Stimulated activated CD8-positive, alpha-beta memory T cell treated with anti-CD3 and anti-CD28 coated beads, Interleukin-12 subunit alpha, Interleukin-12 subunit beta, amount 100 ng/mL, for 24 hours (primary cell): ENCODE data around the gene ARHGAP32.
"Not testable (repeated sequence)": the region's sequence is repeated elsewhere in the genome, so short reads cannot be mapped to it uniquely, and the experiment has no call there.

Experiments
- DNase-seq: peaks from one replicate; pipeline ENCODE4 v3.0.0-alpha.2; 2020; ENCODE audit errors: extremely low read depth

Gene ARHGAP32

DNA sequence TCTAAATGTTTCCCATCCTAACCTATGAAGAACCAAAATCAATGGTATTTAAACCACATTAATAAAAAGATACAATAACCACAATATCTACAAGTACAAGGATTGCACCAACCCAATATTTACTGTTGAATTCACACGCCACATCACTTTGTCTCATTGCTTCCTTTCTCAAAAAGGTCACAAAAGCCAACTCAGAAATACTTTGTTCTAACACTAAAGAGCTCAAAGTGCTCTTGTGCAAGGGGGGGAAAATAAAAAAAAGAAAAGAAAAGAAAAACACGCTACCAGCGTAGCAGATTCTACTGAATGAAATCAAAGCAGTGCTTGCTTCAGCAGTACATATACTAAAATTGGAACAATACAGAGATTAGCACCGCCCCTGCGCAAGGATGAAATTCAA lies 10.5 kb upstream of the ARHGAP32 start:
- DNase-seq, result no peak

DNA sequence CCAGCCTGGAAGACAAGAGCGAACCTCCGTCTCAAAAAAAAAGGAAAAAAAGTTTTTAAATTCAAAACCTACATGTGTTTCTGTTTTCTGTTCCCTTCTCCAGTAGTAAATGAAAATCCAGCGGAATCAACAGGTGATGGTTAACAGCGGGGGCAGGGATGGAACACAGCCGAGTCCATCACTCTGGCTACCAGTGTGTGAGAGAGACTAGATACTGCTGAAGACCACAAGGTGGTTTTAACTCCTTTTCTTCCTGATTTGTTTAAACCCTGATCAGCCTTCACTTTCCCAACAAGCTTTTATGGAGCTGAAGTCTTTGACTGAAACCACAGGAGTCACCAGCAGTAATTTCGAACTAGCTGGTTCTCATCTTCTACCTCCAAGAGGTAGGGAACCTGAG lies 3.6 kb upstream of the ARHGAP32 start:
- no peak for DNase-seq

DNA sequence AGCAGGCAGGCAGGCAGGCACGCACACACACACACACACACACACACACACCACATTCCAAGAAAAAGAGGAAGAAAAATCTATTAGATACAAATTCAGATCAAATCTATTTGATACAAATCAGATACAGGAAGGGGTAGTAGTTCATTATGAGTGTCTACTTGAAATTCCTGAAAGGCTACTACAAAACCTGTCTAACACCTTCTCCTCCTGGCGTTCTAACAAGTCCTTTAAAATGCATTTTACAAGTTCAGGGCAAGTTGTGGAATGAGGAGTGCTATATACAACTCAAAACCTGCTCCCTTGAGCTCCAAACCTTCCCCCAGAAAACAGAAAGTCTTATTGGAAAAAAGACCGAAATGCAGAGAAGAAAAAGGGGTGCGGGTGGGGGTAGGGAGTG lies 476 bp downstream of the ARHGAP32 start:
- DNase-seq, result no peak

DNA sequence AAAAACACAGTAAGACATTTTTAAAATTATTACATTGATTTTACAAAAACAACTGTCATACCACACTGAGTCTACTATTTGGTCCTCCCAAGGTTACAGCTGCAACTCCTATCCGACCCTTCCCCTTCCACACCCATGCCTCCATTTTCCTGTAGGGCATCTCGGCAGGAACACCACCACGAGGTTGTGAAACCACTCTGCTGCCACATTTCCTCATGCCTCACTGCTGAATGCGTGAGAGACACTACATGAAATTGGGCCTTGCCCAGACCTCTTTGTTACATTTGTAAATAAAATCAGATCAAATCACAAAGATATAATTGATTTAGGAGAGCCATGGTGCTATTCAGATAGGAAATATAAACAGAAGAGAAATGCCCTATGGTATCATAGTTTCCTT lies 2.0 kb downstream of the ARHGAP32 start:
- DNase-seq, result no peak

DNA sequence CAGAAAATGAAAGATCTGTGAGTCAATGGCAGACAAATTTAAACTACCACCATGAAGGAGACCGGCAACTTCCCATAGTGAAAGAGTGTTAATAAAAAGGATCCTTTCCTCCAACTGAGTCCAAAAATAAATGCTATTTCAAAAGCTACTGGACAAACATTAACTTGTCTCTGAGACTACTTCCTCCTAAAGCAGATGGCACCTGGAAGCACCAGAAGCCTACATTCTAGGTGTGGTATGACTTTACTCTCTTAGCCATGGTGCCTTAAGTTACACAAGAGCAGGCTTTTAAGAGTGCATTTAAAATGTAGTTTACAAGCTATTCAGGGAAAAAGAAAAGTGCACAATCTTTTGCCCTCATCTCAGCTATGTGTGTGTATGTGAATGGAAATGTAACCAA lies 2.5 kb downstream of the ARHGAP32 start:
- no peak for DNase-seq

DNA sequence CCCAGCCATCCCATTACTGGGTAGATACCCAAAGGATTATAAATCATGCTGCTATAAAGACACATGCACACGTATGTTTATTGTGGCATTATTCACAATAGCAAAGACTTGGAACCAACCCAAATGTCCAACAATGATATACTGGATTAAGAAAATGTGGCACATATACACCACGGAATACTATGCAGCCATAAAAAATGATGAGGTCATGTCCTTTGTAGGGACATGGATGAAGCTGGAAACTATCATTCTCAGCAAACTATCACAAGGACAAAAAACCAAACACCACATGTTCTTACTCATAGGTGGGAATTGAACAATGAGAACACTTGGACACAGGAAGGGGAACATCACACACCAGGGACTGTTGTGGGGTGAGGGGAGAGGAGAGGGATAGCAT lies 7.0 kb downstream of the ARHGAP32 start:
- not testable (repeated sequence) for DNase-seq

DNA sequence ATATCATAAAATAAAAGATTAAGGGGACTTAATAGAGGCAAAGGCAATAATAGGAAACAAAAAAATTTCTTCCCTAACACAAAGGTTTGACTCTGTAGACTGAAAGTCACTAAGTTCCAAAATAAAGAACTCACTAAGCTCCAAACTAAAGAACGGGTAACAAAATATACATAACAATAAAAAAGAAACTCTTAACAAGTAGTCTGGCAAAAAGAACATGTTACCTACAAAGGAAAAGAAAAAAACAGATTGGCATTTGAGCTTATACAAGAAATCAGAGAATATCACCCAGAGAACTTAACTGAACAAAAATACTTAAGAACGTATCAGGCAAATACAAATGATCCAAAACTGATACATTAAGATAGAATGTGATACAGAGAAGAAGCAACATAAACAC lies 7.5 kb downstream of the ARHGAP32 start:
- DNase-seq, result no peak

DNA sequence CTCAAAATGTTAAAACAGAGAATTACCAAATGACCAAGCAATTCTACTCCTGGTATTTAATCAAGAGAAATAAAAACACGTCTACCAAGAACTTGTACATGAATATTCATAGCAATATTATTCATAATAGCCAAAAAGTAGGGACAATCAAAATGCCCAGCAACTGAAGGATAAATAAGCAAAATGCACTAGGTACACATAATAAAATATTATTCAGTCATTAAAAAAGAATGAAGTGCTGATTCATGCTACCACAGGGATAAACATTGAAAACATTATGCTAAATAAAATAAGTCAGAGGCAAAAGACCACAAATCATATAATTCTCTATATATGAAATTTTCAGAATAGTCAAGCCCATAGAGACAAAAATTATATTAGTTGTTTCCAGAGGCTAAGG lies 24.8 kb downstream of the ARHGAP32 start:
- DNase-seq, result no peak

DNA sequence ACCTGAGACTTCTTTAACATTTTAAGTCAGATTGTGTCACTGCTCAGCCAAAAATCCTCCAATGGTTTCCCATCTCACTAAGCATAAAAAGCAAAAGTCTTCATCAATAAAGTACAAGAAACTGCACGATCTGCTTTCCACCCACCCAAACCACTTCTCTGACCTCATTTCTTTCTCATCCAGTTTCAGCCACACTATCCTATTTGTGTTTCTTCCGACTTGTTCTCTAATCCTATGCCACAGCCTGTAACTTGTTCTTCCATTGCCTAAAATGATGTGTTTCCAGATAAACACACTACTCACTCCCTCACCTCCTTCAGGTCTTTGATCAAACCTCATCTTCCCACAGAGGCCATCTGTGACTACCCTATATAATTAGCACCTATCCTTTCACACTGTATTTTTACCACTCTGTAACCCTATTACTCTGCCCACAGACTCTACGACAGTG lies 28.4 kb downstream of the ARHGAP32 start:
- DNase-seq, result no peak

DNA sequence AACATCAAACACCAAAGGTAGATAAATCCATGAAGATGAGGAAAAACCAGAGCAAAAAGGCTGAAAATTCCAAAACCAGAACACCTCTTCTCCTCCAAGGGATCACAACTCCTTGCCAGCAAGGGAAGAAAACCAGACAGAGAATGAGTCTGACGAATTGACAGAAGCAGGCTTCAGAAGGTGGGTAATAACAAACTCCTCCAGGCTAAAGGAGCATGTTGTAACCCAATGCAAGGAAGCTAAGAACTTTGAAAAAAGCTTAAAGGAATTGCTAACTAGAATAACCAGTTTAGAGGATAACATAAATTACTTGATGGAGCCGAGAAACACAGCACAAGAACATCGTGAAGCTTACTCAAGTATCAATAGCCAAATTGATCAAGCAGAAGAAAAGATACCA lies 35.0 kb downstream of the ARHGAP32 start:
- DNase-seq, result not testable (repeated sequence)

DNA sequence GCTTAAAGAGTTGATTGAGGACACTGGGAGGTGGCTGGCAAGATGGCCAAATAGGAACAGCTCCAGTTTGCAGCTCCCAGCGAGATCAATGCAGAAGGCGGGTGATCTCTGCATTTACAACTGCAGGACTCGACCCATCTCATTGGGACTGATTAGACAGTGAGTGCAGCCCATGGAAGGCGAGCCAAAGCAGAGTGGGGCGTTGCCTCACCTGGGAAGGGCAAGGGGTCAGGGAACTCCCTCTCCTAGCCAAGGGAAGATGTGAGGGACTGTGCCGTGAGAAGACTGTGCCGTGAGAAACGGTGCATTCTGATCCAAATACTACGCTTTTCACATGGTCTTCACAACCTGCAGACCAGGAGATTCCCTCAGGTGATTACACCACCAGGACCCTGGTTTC lies 36.4 kb downstream of the ARHGAP32 start:
- DNase-seq, result no peak

DNA sequence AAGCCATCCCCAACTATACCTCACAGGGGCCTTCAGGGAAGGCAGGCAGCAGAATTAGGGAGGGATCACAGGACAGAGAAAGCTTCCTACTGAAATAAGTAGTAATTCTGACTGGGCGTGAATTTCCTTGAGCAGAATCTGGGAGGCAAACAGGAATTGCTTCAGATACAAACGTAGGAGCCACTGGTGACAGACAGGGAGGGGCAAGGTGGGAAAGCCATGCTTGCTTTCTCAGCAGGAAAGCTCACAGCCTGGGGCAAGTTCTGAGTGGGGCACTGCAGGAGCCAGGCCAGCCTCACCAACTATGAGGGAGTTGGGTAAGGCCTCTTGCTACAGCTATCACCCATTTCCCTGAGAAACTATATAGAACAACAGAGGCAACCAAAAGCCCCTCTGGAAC lies 43.6 kb downstream of the ARHGAP32 start:
- no peak for DNase-seq

DNA sequence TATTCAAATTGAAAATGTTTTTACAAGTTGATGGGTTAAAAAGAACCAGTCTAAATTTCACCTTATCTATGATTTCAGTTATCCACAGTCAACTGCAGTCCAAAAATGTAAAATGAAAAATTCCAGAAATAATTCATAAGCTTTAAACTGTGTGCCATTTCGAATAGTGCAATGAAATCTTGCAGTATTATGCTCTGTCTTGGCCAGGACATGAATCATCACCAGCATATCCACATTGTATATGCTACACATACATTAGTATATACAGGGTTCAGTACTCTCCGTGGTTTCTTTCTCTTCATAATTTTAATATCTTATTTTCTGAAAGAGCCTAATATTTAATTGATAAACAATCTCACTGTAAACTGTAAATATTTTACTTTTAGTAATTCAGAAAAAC lies 45.9 kb downstream of the ARHGAP32 start:
- no peak for DNase-seq

DNA sequence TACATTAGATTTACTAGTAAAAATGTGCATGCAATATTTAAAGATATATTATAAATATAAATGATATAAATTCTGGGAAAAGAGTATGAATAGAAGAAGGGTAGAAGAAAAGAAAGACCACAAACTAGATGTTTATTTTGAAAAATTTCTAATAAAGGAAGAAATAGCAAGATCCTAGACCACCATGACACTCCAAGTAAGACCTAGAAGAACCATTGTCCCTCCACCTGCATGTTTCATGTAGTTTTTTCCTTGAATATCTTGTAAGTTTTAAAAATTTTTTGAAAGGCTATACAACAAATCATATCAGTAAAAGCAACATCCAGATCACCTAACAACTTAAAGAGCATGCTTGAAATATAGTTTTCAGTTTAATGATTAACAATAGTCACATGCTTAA lies 46.8 kb downstream of the ARHGAP32 start:
- DNase-seq, result no peak

DNA sequence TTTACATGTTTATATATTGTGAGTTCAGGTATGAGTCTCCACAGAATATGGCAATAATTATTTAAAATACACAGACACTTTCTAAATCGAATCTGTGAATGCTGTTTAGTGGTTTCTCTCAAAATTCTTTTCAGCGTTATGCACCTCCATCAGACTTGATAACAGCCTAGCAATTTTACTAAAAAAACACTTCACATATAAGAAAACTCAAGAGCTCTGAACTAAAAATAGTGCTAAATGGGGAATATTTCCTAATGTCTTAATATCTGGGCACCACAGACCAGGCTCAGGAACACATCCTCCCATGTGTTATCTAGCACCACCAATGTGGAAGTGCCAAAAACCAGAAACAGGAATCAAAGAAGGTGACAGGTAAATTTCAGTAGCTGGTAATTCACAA lies 47.9 kb downstream of the ARHGAP32 start:
- DNase-seq, result no peak

DNA sequence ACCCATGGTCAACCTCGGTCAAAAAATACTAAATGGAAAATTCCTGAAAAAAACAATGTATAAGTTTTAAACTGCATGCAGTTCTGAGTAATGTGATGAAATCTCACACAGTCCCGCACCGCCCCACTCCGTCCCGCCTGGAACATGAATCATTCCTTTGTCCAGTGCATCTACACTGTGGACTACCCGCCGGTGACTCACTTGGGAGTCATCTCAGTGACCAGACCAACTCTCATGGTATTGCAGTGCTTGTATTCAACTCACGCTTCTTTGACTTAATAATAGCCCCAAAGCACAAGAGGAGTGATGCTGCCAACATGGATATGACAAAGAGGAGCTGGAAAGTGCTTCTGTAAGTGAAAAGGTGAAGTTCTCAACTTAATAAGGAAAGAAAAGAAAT lies 48.8 kb downstream of the ARHGAP32 start:
- DNase-seq, result no peak

DNA sequence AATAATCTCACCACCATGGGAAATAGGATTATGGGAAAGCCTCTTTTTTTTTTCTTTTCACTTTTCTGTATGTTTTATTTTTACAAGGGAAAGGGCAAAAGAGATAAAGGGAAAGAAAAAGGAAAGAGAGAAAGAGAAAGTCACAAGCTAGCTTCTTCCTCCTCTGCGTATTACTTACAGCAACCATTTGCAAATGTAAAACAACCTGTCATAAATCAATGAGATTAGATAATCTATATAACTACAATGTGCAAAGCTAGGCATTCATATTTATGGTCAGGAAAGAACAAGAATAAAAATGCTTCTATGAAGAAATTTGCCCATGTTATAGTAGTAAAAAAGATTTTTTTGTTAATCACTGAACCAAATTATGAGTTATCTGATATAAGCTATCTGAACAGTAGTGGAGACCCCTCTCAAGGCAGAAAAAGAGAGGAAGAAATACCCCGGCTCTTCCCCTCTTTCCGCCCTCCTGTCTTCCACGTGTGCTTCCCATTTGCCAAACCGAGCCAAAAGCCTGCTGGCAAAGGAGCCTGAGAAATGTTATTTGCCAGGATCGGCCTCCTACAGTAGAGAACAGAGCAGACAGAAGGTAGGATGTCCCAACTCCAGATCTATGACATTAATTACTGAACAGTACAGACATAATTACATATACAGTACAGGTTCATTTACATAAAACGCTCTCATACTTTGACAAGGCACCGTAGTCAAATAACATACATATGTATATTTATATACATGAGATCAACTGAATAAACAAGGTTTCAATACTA lies 50.2 kb downstream of the ARHGAP32 start:
- no peak for DNase-seq

DNA sequence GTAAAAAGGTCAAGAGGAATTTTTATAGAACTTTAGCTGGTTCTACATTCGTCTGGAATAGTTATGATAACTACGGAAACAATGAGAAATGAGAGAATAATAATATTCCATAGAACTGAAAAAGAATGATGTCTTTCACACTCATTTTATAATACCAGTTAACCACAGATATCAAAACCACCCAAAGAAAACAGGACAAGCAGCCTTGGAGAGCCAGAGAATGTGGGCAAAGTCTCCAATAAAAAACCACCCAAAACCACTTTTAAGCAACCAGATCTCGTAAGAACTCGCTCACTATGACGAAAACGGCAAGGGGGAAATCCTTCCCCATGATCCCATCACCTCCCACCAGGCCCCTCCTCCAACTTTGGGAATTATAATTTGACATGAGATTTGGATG lies 60.8 kb downstream of the ARHGAP32 start:
- DNase-seq, result no peak

DNA sequence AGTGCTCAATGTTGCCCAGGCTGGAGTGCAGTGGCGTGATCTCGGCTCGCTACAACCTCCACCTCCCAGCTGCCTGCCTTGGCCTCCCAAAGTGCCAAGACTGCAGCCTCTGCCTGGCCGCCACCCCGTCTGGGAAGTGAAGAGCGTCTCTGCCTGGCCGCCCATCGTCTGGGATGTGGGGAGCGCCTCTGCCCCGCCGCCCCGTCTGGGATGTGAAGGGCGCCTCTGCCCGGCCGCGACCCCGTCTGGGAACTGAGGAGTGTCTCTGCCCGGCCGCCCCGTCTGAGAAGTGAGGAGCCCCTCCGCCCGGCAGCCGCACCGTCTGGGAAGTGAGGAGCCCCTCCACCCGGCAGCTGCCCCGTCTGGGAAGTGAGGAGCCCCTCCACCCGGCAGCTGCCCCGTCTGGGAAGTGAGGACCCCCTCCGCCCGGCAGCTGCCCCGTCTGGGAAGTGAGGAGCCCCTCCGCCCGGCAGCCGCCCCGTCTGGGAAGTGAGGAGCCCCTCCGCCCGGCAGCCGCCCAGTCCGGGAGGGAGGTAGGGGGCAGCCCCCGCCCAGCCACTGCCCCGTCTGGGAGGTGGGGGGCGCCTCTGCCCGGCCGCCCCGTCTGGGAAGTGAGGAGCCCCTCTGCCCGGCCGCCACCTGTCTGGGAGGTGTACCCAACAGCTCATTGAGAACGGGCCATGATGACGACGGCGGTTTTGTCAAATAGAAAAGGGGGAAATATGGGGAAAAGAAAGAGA lies 63.1 kb downstream of the ARHGAP32 start:
- DNase-seq, result not testable (repeated sequence)

DNA sequence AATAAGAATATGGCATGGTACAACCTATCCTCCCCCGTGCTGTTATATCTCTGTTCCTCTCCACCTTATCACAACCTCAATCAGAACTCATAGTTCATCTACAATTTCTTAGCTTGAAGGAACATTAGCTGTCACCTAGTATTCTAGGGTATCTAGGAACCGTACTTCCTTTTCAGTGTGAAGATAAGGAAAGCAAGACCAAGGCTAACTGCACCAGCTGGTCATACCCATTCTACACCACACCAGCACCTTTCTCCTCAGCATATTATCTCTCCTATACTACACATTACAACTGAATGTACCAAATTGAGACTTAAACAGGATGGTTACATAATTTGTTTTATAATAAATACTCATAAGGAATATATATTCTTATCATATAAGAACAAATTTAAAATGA lies 73.1 kb downstream of the ARHGAP32 start:
- DNase-seq, result no peak

DNA sequence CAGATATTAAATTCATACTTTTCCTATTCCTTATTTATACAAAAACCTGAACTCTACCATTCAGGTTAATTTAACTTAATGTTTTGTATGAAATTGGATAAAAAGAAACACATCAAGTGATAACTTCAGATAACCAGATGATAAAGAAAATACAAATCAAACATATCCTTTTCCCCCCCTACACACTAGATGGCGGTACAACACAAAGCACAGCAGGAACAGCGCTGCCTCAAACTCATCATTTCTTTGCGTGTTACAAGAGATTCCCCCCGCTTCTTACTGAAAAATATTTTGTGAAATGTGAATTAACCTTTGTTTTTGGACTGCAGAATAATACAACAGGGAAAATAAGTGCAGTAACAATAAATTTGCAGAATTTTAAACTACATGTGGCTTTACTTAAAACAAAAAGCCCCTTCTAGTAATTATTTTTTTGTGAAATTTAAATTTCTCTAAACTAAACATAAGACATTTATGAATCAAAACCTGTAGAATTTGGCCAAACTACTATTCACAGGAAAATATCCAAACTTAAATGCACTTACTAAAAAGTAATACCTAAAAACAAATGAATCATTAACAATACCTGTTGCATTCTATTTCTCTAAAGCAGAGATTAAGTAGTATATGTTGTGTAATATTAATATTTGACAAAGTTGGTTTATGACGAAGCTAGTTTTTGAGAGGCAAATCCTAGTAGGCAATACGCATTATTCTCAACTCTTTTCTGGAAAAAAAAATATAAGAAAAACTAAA lies 74.4 kb downstream of the ARHGAP32 start:
- no peak for DNase-seq
